OCI-LY7 (cell line): Measurements from ENCODE around the gene SP110.

ENCODE experiments used
- EZH2phosphoT487 ChIP-seq: fragments of 200-600 bp; sonication (generic); IDR thresholded peaks from 2 replicates; pipeline ENCODE4 v1.6.1; 2018; ENCODE audit warnings: low read depth, borderline replicate concordance, mild to moderate bottlenecking, mixed run types, antibody characterized with exemption, low read length, moderate library complexity, mixed read lengths
- TF ChIP-seq, protein P1 (sequence below): fragments of 200-600 bp; sonication (generic); conservative IDR thresholded peaks from 2 replicates; pipeline ENCODE4 v1.5.1; 2014; ENCODE audit warnings: mild to moderate bottlenecking, antibody characterized with exemption, low read length, moderate library complexity, mixed read lengths

DNA sequence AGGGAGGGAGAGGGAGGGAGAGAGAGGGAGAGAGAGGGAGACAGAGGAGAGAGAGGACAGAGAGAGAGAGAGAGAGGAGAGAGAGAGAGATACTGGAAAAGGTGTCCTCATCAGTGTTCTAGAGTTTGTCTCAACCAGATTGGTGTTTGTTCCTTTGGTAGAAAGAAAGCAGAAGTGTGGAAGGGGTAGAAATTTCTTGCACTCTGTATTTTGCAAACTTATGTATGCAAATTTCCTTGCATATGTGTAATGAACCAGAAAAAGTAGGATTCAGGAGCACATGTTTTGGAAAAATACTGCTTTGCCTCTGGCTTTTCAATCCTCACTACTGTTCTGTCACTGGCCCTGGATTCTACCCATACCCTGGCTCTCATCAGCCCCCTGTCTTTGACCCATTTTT, 4.7 kb upstream of the SP110 start:
- TF ChIP-seq, protein P1, sequence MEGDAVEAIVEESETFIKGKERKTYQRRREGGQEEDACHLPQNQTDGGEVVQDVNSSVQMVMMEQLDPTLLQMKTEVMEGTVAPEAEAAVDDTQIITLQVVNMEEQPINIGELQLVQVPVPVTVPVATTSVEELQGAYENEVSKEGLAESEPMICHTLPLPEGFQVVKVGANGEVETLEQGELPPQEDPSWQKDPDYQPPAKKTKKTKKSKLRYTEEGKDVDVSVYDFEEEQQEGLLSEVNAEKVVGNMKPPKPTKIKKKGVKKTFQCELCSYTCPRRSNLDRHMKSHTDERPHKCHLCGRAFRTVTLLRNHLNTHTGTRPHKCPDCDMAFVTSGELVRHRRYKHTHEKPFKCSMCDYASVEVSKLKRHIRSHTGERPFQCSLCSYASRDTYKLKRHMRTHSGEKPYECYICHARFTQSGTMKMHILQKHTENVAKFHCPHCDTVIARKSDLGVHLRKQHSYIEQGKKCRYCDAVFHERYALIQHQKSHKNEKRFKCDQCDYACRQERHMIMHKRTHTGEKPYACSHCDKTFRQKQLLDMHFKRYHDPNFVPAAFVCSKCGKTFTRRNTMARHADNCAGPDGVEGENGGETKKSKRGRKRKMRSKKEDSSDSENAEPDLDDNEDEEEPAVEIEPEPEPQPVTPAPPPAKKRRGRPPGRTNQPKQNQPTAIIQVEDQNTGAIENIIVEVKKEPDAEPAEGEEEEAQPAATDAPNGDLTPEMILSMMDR = no peak
- TF ChIP-seq EZH2phosphoT487 = no peak
